Effector memory CD4-positive, alpha-beta T cell (primary cell): ENCODE results near the gene VPS50.

Source experiments
- DNase-seq, 3 donors: peaks; one replicate each; pipeline ENCODE4 v3.0.0-alpha.2; 2020
- H3K27ac ChIP-seq: 2 replicates; pipeline ENCODE4 v1.7.0; 2013; ENCODE audit warnings: mild to moderate bottlenecking, low read length, moderate library complexity; ENCODE audit not compliant: insufficient read depth, poor library complexity, severe bottlenecking
- H3K27me3 ChIP-seq: replicated peaks from 2 replicates; pipeline ENCODE4 v1.7.0; 2013; ENCODE audit warnings: mild to moderate bottlenecking, low read length; ENCODE audit not compliant: insufficient read depth, control insufficient read depth, poor library complexity, severe bottlenecking
- H3K36me3 ChIP-seq: 2 replicates; pipeline ENCODE4 v1.7.0; 2013; ENCODE audit warnings: mild to moderate bottlenecking, low read length, moderate library complexity; ENCODE audit not compliant: control insufficient read depth, insufficient read depth
- H3K4me1 ChIP-seq: 2 replicates; pipeline ENCODE4 v1.7.0; 2013; ENCODE audit warnings: low read length, mild to moderate bottlenecking; ENCODE audit not compliant: control insufficient read depth, insufficient read depth, poor library complexity, severe bottlenecking
- H3K4me3 ChIP-seq: 2 replicates; pipeline ENCODE4 v1.7.0; 2013; ENCODE audit warnings: low read length, low read depth, mild to moderate bottlenecking; ENCODE audit not compliant: insufficient read depth, poor library complexity, severe bottlenecking
- H3K9me3 ChIP-seq: 2 replicates; pipeline ENCODE4 v1.7.0; 2013; ENCODE audit warnings: mild to moderate bottlenecking, low read length, moderate library complexity; ENCODE audit not compliant: control insufficient read depth

The VPS50 gene

GRCh38 chr7:93205046-93205445 is 27.1 kb upstream of the VPS50 start:
- Histone ChIP-seq H3K9me3 (no peaks in the 10 kb centered on the region), H3K27me3 (no peaks in the 10 kb centered on the region), H3K36me3 (no peaks in the 10 kb centered on the region), H3K27ac (no peak overlapping the region), H3K4me3 (no peak overlapping the region), H3K4me1 (no peaks in the 10 kb centered on the region)
- no peak for DNase-seq

- no peak for DNase-seq
- Histone ChIP-seq H3K4me1 (no peaks in the 10 kb centered on the region), H3K27me3 (peaks cover 4% of the 10 kb centered on the region), H3K27ac (no peak overlapping the region), H3K4me3 (no peak overlapping the region), H3K36me3 (no peaks in the 10 kb centered on the region), H3K9me3 (no peaks in the 10 kb centered on the region)
Measured at GRCh38 chr7:93211228-93211818, 20.8 kb upstream of the VPS50 start.

- Histone ChIP-seq H3K4me1 (no peaks in the 10 kb centered on the region), H3K27ac (no peak overlapping the region), H3K27me3 (peaks cover 4% of the 10 kb centered on the region), H3K36me3 (no peaks in the 10 kb centered on the region), H3K4me3 (no peak overlapping the region), H3K9me3 (no peaks in the 10 kb centered on the region)
- DNase-seq = no peak
Measured at GRCh38 chr7:93212881-93213280, 19.3 kb upstream of the VPS50 start.

GRCh38 chr7:93218997-93219827 is 13.0 kb upstream of the VPS50 start:
- DNase-seq = no peak
- H3K36me3 ChIP-seq = no peaks in the 10 kb centered on the region
- H3K4me3 ChIP-seq = no peak overlapping the region
- H3K4me1 ChIP-seq = no peaks in the 10 kb centered on the region
- H3K9me3 ChIP-seq = no peaks in the 10 kb centered on the region
- no peaks in the 10 kb centered on the region for H3K27me3 ChIP-seq
- H3K27ac ChIP-seq = no peak overlapping the region

- H3K36me3 ChIP-seq = no peaks in the 10 kb centered on the region
- H3K27me3 ChIP-seq = no peaks in the 10 kb centered on the region
- no peaks in the 10 kb centered on the region for H3K9me3 ChIP-seq
- no peaks in the 10 kb centered on the region for H3K4me1 ChIP-seq
- H3K27ac ChIP-seq = no peak overlapping the region
- H3K4me3 ChIP-seq = no peak overlapping the region
- DNase-seq = no peak
Measured at GRCh38 chr7:93219868-93220267, 12.3 kb upstream of the VPS50 start.

- H3K4me1 ChIP-seq = peaks cover 1% of the 10 kb centered on the region
- no peaks in the 10 kb centered on the region for H3K36me3 ChIP-seq
- H3K27ac ChIP-seq = no peak within 1 kb of the TSS
- H3K27me3 ChIP-seq = no peaks in the 10 kb centered on the region
- H3K9me3 ChIP-seq = no peaks in the 10 kb centered on the region
- H3K4me3 ChIP-seq = no peak within 1 kb of the TSS
- no peak for DNase-seq
Measured at GRCh38 chr7:93226310-93226709, 5.9 kb upstream of the VPS50 start, which contains the start of gene HEPACAM2. TSS of gene HEPACAM2 (minus strand) at chr7:93226469.

GRCh38 chr7:93228302-93228701 is 3.9 kb upstream of the VPS50 start:
- Histone ChIP-seq H3K4me1 (peaks cover 4% of the 10 kb centered on the region), H3K9me3 (no peaks in the 10 kb centered on the region), H3K27ac (no peak overlapping the region), H3K27me3 (no peaks in the 10 kb centered on the region), H3K36me3 (no peaks in the 10 kb centered on the region), H3K4me3 (no peak overlapping the region)
- no peak for DNase-seq

- H3K9me3 ChIP-seq = no peaks in the 10 kb centered on the region
- peak overlapping the region; percentile 93 for H3K4me3 ChIP-seq
- peak overlapping the region; percentile 87 for H3K27ac ChIP-seq
- no peaks in the 10 kb centered on the region for H3K36me3 ChIP-seq
- H3K4me1 ChIP-seq = peaks cover 4% of the 10 kb centered on the region
- no peaks in the 10 kb centered on the region for H3K27me3 ChIP-seq
- DNase-seq = no peak
Measured at GRCh38 chr7:93231259-93231658, 907 bp upstream of the VPS50 start.

- peak overlapping the region; percentile 93 for H3K4me3 ChIP-seq
- H3K9me3 ChIP-seq = no peaks in the 10 kb centered on the region
- peaks cover 4% of the 10 kb centered on the region for H3K4me1 ChIP-seq
- DNase-seq = no peak
- H3K27me3 ChIP-seq = no peaks in the 10 kb centered on the region
- no peaks in the 10 kb centered on the region for H3K36me3 ChIP-seq
- H3K27ac ChIP-seq = peak overlapping the region; percentile 87
Measured at GRCh38 chr7:93232673-93233018, 480 bp downstream of the VPS50 start.

GRCh38 chr7:93235541-93235940 is 3.4 kb downstream of the VPS50 start:
- Histone ChIP-seq H3K9me3 (no peaks in the 10 kb centered on the region), H3K4me3 (no peak overlapping the region), H3K27me3 (no peaks in the 10 kb centered on the region), H3K27ac (no peak overlapping the region), H3K36me3 (no peaks in the 10 kb centered on the region), H3K4me1 (peaks cover 4% of the 10 kb centered on the region)
- DNase-seq = no peak
